Stimulated activated naive CD4-positive, alpha-beta T cell treated with Interleukin-2 at 50 U/mL for 16 hours (primary cell): ENCODE results near the gene MTG2.

Experiments
- DNase-seq: peaks from one replicate; lab custom pipeline; 2025; lab: John Stamatoyannopoulos, UW

Gene MTG2

GRCh38 chr20:62248890-62249560 lies 66.2 kb downstream of the MTG2 start:
- DNase-seq = no peak

- DNase-seq = no peak
These were observed 69.6 kb downstream of the MTG2 start for GRCh38 chr20:62252342-62252966.
